HCT116 (cell line): ENCODE data around the gene DHRS13.

Source experiments
- CEBPB ChIP-seq: IDR thresholded peaks from 2 replicates; pipeline ENCODE4 v1.6.1; 2012; ENCODE audit warnings: low read depth
- POLR2A ChIP-seq: IDR thresholded peaks from 2 replicates; pipeline ENCODE4 v1.7.0; 2011; ENCODE audit warnings: borderline replicate concordance; ENCODE audit not compliant: insufficient read depth, insufficient read length; ENCODE audit errors: extremely low read depth
- YY1 ChIP-seq: IDR thresholded peaks from 2 replicates; pipeline ENCODE4 v1.6.1; 2011; ENCODE audit warnings: low read length, low read depth, moderate library complexity, mild to moderate bottlenecking; ENCODE audit not compliant: insufficient replicate concordance; ENCODE audit errors: extremely low read depth
- TF ChIP-seq, protein P1 (sequence below), 3 experiments: fragments of 200-600 bp in 1 of 3; sonication (generic) in 1 of 3; IDR thresholded peaks in 2 of 3; conservative IDR thresholded peaks in 1 of 3; 2 replicates each; pipeline ENCODE4 v1.5.1; 2012 to 2017; ENCODE audit warnings: low read depth in 2 of 3, low read length in 2 of 3, antibody characterized with exemption in 1 of 3, borderline replicate concordance in 1 of 3, control low read depth in 1 of 3, mild to moderate bottlenecking in 1 of 3, mixed read lengths in 1 of 3, mixed run types in 1 of 3, moderate library complexity in 1 of 3; ENCODE audit not compliant: insufficient read depth in 1 of 3
- TF ChIP-seq, protein P2 (sequence below): IDR thresholded peaks from 2 replicates; pipeline ENCODE4 v1.6.1; 2011; ENCODE audit warnings: mild to moderate bottlenecking, low read length, moderate library complexity; ENCODE audit not compliant: insufficient replicate concordance; ENCODE audit errors: extremely low read depth

DNA sequence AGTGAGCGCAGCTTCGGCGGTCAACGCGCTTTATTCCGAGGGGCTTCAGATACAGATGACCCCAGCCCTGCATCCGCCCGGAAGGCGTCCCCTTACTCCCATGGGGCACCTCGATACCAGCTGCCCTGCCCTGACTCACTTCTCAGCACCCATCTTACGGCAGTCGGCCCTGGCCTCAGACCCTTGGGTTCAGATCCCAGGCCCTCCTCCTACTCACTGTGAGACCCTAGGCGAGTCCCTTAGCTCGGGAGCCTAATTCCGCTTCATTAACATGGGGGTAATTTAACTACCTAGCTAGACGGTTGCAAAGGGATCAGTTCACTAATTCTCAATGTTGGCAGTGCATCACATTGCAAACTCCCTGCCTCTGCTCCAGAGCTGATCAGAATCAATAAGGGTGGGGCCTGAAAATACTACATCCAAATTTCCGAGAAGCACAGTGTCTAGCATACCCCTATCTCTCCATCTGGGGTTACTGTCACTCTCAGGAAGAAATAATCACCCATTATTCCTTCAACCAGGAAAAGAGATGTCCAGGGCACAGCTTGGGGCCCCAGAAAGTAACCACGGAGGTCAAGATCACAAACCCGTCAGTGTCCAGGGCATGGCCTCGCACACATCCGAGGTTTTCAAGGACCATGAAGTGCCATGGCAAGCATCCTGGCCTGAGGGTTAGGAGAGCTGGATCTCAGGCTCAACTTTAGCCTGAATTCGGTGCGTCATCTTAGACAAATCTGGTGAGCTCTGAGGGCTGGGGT, 4.9 kb downstream of the DHRS13 start:
- TF ChIP-seq CEBPB (no peak), POLR2A (peak; percentile 14), YY1 (no peak)
- TF ChIP-seq, protein P1, sequence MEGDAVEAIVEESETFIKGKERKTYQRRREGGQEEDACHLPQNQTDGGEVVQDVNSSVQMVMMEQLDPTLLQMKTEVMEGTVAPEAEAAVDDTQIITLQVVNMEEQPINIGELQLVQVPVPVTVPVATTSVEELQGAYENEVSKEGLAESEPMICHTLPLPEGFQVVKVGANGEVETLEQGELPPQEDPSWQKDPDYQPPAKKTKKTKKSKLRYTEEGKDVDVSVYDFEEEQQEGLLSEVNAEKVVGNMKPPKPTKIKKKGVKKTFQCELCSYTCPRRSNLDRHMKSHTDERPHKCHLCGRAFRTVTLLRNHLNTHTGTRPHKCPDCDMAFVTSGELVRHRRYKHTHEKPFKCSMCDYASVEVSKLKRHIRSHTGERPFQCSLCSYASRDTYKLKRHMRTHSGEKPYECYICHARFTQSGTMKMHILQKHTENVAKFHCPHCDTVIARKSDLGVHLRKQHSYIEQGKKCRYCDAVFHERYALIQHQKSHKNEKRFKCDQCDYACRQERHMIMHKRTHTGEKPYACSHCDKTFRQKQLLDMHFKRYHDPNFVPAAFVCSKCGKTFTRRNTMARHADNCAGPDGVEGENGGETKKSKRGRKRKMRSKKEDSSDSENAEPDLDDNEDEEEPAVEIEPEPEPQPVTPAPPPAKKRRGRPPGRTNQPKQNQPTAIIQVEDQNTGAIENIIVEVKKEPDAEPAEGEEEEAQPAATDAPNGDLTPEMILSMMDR (IDR thresholded peaks at IDR 0.05 in 2 of 3, conservative IDR thresholded peaks at IDR 0.05 in 1 of 3; ENCODE audit: borderline replicate concordance in 1 of 3, insufficient read depth in 1 of 3, low read depth in 2 of 3, low read length in 2 of 3): no peak
- TF ChIP-seq, protein P2, sequence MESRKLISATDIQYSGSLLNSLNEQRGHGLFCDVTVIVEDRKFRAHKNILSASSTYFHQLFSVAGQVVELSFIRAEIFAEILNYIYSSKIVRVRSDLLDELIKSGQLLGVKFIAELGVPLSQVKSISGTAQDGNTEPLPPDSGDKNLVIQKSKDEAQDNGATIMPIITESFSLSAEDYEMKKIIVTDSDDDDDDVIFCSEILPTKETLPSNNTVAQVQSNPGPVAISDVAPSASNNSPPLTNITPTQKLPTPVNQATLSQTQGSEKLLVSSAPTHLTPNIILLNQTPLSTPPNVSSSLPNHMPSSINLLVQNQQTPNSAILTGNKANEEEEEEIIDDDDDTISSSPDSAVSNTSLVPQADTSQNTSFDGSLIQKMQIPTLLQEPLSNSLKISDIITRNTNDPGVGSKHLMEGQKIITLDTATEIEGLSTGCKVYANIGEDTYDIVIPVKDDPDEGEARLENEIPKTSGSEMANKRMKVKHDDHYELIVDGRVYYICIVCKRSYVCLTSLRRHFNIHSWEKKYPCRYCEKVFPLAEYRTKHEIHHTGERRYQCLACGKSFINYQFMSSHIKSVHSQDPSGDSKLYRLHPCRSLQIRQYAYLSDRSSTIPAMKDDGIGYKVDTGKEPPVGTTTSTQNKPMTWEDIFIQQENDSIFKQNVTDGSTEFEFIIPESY: no peak
